Stimulated activated CD8-positive, alpha-beta memory T cell treated with anti-CD3 and anti-CD28 coated beads, Interleukin-15, amount 100 ng/mL, for 1 hour (primary cell): ENCODE data around the gene DSCAM.
"Not testable (repeated sequence)": the region's sequence is repeated elsewhere in the genome, so short reads cannot be mapped to it uniquely, and the experiment has no call there.

Experiments used
- DNase-seq: peaks from one replicate; pipeline ENCODE4 v3.0.0-alpha.2; 2020; ENCODE audit warnings: low read depth

The DSCAM gene

DNA sequence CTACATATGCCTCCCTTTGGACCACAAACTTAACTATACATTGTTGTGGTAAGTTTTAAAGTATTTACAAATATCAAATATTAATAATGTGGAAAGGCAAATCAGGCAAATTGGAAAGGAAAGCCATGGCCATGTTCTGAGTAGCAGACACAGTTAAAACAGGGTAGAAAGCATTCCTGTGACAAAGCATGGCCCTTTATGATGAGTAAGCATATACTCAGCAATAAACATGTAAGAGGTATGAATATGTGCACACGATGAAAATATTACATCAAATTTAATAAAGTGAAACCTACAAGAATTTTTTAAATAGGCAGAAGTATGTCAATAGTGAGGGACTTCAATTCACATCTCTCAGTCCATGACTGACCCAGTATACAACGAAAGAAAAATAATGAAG, 389.2 kb downstream of the DSCAM start:
- DNase-seq: no peak

DNA sequence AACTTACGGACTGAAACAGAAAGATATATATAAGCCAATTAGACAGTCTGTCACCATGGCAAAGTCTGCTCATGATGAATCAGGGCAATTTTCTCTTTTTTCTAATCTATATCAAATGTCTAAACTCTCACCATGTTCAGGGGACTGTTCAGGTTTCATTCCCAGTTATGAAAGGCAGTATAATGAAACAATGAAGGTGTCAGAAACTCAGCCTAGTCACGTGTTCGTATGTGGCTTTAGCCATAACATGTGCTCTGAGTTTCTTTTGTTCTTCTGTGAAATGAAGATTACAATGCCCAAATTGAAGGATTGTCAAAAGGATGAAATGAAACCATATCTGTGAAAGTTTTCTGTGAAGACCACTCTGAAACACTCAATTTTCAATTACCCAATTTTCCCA, 392.9 kb downstream of the DSCAM start:
- DNase-seq: no peak

GRCh38 chr21:40453183-40453582, 393.8 kb downstream of the DSCAM start:
- DNase-seq: no peak

DNA sequence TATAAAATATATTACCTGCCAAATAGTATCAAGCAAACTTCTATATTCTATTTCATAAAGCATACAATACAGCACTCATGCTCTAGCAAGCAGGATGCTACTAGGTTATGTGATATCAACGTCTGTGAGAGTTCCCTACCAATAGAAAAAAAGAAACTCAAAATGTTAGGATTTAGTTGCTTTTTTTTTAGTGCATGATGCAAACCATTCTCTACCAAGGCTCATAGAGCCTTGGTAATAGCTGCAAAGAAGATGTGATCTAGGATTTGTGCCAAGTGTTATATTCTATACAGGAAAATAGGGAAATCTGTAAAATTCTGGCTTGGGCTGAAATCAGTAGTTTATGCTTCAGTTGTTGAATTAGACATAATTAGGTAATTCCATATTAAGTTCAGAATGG, 394.4 kb downstream of the DSCAM start:
- no peak for DNase-seq

GRCh38 chr21:40447016-40447415, 399.9 kb downstream of the DSCAM start:
- no peak for DNase-seq

GRCh38 chr21:40445349-40445921, 401.5 kb downstream of the DSCAM start:
- no peak for DNase-seq

DNA sequence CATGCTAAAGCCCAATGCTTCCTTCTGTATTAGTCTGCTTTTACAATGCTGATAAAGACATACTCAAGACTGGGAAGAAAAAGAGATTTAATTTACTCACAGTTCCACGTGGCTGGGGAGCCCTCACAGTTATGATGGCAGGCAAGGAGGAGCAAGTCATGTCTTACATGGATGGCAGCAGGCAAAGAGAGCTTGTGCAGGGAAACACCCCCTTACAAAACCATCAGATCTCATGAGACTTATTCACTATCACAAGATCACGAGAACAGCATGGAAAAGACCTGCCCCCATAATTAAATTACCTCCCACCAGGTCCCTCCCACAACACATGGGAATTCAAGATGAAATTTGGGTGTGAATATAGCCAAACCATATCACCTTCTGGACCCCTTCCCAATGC, 407.4 kb downstream of the DSCAM start:
- DNase-seq: not testable (repeated sequence)

DNA sequence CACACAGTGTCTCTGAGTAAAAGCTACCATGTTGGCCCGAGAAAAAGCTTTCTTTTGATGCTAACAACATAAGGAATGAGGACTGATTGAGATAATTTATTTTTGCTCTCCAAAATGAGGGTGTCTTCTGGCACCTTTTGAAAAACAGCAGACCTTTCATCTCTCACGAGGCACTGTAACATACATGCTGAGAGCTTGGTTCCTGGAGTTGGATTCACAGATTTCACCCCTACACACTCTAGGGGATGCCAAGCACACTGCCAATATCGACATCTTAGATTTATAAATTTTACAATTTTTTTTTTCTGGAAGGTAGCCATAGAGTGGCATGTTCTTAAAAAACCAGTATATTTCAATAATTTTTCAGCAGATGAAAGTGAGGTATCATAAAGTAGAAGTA, 408.3 kb downstream of the DSCAM start:
- no peak for DNase-seq

DNA sequence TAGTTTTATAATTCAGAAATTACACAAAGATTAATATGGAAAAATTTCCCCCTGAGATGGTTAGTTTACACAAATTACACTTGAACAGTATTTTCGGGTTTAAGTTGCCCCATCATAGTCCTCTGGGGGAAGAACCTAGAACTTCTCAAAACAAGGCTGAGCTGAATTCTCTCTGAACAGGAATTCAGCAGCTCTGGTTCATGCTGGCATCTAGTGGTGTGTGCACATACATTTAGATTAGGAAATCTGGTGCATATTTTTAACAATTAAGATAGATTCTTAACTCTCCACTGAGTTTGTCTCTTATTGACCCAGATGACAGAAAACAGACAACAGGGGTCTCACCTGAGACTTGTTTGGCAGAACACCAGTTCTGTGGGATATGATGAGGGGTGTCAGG, 410.7 kb downstream of the DSCAM start:
- DNase-seq: no peak

DNA sequence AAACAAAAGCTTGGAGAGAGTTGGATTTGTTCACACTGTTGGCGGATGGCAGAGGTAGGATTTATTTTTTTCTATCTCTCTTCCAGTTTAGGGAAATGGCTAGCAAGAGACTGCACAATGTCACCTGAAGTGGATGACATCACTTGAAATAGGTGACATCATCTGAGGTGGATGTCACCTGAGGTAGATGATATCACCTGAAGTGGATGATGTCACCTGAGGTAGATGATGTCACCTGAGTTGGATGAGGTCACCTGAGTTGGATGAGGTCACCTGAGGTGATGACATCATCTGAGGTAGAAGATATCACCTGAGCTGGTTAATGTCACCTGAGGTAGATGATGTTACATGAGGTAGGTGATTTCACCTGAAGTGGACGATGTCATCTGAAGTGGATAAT, 413.4 kb downstream of the DSCAM start:
- no peak for DNase-seq

DNA sequence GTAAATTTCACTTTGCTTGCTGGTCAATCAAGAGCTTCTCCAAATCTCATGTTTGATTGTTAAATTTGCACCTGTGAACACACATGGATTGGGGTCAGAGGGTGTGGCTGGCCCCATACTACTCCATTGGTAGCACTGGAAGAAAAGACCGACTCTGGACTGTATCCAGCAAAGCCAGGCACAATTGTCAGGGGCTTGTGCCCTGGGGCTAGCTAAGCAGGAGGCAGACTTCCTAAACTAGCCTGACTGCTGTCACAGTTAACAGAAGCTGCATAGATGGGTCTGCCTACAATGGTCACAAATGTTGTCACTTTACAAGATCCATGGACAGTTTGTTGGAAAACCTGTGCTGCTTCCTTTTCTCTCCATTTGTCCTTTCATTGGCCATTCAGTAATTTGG, 421.0 kb downstream of the DSCAM start:
- no peak for DNase-seq

DNA sequence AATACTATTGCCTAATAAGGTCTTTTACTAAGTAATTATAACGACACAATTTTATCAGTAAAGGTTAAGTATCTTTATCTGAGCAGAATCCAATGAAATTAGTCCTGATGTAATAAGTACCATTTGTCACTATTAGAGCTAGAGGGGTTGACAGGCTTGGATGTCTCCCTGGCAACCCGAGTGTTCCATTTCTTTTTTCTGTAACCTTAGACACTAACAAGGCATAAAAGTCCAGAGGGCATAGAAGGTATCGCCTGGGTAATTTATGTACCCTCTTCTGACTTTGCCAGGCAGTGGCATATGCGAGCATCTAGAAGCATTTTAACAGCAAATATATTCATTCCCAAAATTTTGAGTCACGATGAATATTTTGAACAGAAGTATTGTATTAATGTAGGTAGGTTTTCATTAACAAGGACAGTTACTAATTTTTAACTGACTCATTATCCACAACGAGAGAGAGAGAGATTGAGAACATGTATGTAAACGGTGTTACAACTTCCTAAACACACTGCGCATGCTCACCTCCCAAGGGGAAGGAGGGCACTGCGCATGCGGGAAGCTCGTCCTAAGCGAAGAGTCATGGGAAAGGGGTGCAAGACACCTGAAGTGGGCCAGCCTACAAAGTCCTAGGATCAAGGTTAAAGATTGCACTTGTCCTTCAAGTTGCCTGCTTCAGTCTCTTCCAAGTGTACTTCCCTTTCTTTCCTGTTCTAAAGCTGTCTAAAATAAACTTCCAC, 423.9 kb downstream of the DSCAM start:
- no peak for DNase-seq

DNA sequence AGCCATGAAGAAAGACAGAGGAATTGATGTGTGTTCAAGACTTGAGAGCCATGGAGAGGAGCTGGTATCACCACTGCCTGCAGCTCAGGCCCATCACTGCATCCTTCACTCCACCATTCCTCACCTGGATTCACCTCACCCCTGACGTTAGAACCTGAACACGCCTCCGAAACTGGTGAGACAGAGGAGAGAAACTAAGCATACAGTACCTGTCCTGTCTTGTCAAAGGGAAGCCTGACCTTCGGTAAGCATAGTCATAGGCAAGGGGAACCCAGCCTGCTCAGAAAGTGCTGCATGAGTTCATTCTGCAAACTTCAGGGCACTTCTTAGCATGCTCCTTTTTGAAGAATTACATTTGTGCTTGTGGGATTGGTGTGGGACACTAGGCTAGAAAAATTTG, 425.8 kb downstream of the DSCAM start:
- no peak for DNase-seq

- DNase-seq: no peak
These were observed 430.4 kb downstream of the DSCAM start for GRCh38 chr21:40416572-40416971.

DNA sequence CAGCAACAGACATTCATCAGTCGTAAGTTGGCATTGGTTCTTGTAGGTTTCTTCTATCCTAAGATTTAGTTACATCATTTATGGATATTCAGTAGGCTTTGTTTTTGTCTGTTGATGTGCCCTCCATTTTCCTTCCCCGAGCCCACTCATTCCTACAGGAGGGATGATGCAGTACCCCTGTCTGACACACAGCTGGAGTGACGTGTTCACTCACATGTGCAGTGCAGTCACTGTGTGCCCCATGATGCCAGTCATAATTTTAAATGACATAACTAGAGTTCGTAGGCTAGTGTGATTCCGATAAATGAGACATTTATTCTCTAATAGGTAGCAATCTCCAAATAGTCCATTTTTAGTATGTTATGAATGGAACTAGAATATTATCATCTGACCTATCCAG, 438.4 kb downstream of the DSCAM start:
- DNase-seq: no peak

- DNase-seq: no peak
These were observed 442.6 kb downstream of the DSCAM start for GRCh38 chr21:40404396-40404800.

- DNase-seq: no peak
These were observed 443.9 kb downstream of the DSCAM start for GRCh38 chr21:40402884-40403582.

GRCh38 chr21:40395732-40396131, 451.2 kb downstream of the DSCAM start:
- DNase-seq: no peak

- no peak for DNase-seq
These were observed 453.9 kb downstream of the DSCAM start for GRCh38 chr21:40393066-40393465.

DNA sequence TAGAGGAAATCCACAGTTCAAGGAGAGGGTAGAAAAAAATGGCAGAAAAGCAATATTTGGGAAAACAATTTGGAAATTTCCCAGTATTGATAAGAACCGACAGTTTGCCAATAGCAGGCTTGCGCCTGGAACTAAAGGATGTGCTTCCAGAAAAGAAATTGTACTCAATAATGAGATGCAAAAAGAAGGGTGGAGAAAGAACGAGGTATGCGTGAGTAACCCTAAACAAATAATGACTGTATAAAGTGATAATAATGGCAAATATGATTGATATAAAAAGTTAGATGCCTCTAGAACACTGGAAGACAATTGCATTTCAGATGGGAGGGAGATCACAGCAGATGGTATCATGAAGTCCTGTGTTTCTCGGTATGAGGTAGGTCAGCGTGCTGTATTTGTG, 458.9 kb downstream of the DSCAM start:
- DNase-seq: no peak

DNA sequence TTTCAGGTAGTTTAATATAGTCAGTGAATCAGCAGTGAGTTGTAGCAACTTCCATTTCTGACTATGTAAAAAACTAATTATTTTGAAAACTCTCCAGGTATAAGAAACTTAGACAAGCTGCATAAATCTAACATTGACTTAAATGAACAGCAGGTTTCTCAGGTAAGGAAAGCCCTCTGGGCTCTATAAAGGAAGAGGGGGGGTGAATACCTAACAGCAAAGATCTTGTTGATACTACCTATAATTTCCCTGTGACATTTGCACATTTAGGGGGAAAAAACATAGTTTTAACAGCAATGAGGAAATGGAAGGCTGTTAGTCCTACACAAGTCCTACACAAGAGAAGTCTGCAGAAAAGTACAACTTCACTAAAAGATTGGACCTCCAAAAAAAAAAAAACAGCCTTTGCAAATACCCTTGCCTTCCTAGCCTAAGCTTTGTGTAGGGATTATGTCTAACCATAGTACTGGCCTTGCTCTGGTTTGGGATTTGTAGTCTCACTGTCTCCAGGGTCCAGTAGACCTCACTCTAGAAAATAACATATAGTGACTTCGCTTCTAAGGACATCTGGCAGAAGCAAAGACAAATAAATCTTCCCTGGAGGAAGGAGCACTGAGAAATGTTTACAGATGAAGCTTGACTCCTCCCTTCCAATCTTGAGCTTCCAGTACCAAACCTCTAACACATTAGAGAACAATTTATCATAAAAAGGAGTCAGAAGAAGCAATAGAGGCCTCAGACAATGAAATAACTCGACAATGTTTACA, 459.8 kb downstream of the DSCAM start:
- no peak for DNase-seq

GRCh38 chr21:40386294-40386911, 460.6 kb downstream of the DSCAM start:
- no peak for DNase-seq
